HepG2 (cell line): ENCODE data around the gene TMC2. TPM values are rescaled to one million over a fixed set of nuclear protein-coding genes. Genes with fewer than 3 reads are reported as not detected.

Experiments used
- ATF7-NPFF ChIP-seq: sonication (generic); formaldehyde crosslinking; IDR thresholded peaks from 2 replicates; pipeline ENCODE4 v1.8.1; 2023; ENCODE audit warnings: mild to moderate bottlenecking, low read depth, missing genetic modification reagents, moderate library complexity
- FOSL2 ChIP-seq: sonication (generic); formaldehyde crosslinking; IDR thresholded peaks from 2 replicates; pipeline ENCODE4 v1.4.0; 2020; ENCODE audit warnings: missing genetic modification reagents
- HOXA5 ChIP-seq: sonication (generic); formaldehyde crosslinking; IDR thresholded peaks from 2 replicates; pipeline ENCODE4 v1.4.0; 2020; ENCODE audit warnings: missing genetic modification reagents
- KDM1A ChIP-seq: IDR thresholded peaks from 2 replicates; pipeline ENCODE4 v1.6.1; 2016; ENCODE audit warnings: missing compliant biosample characterization
- KDM6A ChIP-seq: IDR thresholded peaks from 2 replicates; pipeline ENCODE4 v1.6.1; 2016; ENCODE audit warnings: low read depth
- SAP130 ChIP-seq: IDR thresholded peaks from 2 replicates; pipeline ENCODE4 v1.6.1; 2016; ENCODE audit warnings: low read depth
- SOX5 ChIP-seq: IDR thresholded peaks from 2 replicates; pipeline ENCODE4 v1.6.1; 2016; ENCODE audit warnings: borderline replicate concordance
- SP4 ChIP-seq: sonication (generic); formaldehyde crosslinking; IDR thresholded peaks from 2 replicates; pipeline ENCODE4 v1.8.1; 2023; ENCODE audit warnings: mild to moderate bottlenecking, missing genetic modification reagents
- WIZ ChIP-seq: sonication (generic); formaldehyde crosslinking; IDR thresholded peaks from 2 replicates; pipeline ENCODE4 v1.5.1; 2020; ENCODE audit warnings: mild to moderate bottlenecking, missing genetic modification reagents
- XBP1 ChIP-seq: sonication (generic); formaldehyde crosslinking; IDR thresholded peaks from 2 replicates; pipeline ENCODE4 v1.5.0; 2020; ENCODE audit warnings: missing genetic modification reagents
- ZNF567 ChIP-seq: sonication (generic); formaldehyde crosslinking; IDR thresholded peaks from 2 replicates; pipeline ENCODE4 v1.8.1; 2023; ENCODE audit warnings: mild to moderate bottlenecking, missing genetic modification reagents, borderline replicate concordance
- ZNF674 ChIP-seq: sonication (generic); formaldehyde crosslinking; IDR thresholded peaks from 2 replicates; pipeline ENCODE4 v1.5.0; 2020; ENCODE audit warnings: low read depth, mild to moderate bottlenecking, missing genetic modification reagents
- ZNF879 ChIP-seq: sonication (generic); formaldehyde crosslinking; IDR thresholded peaks from 2 replicates; pipeline ENCODE4 v1.8.1; 2023; ENCODE audit warnings: missing genetic modification reagents
- polyA plus RNA-seq, 8 experiments: library from polyadenylated mRNA; depleted of rRNA in 3 of 8; stranded (reverse) in 7 of 8; unstranded in 1 of 8; fragments of >200 nt; fragmentation: Illumina TruSeq in 4 of 8; extraction: Trizol in 4 of 8; gene quantifications; 2 replicates each; pipeline versions ENCODE4 v1.2.1 to v1.2.3, GENCODE V29; 2011 to 2016; ENCODE audit warnings: low read depth in 4 of 8, missing spikeins in 1 of 8, mixed read lengths in 1 of 8; ENCODE audit not compliant: insufficient read depth in 1 of 8
- total RNA-seq, 5 experiments: library from RNA; depleted of rRNA; stranded (reverse); fragments of >200 nt; fragmentation: Illumina TruSeq; extraction: Trizol; gene quantifications; 2 replicates each; pipeline ENCODE4 v1.2.3, GENCODE V29; 2016; ENCODE audit warnings: low read depth in 1 of 5
- TF ChIP-seq, protein P1 (sequence below): IDR thresholded peaks from 2 replicates; pipeline ENCODE4 v1.6.1; 2016; ENCODE audit warnings: missing genetic modification reagents, missing compliant biosample characterization
- TF ChIP-seq, protein P2 (sequence below): fragments of 450-650 bp; IDR thresholded peaks from 2 replicates; pipeline ENCODE4 v1.6.1; 2017; ENCODE audit warnings: mild to moderate bottlenecking
- TF ChIP-seq, protein P3 (sequence below): sonication (generic); formaldehyde crosslinking; IDR thresholded peaks from 2 replicates; pipeline ENCODE4 v1.4.0; 2020; ENCODE audit warnings: missing genetic modification reagents, mild to moderate bottlenecking, borderline replicate concordance
- TF ChIP-seq, protein P4 (sequence below): sonication (generic); formaldehyde crosslinking; IDR thresholded peaks from 2 replicates; pipeline ENCODE4 v1.4.0; 2020; ENCODE audit warnings: missing genetic modification reagents, borderline replicate concordance
- TF ChIP-seq, protein P5 (sequence below): sonication (generic); formaldehyde crosslinking; IDR thresholded peaks from 2 replicates; pipeline ENCODE4 v1.8.0; 2023; ENCODE audit warnings: mild to moderate bottlenecking, missing genetic modification reagents

The TMC2 gene
- total and polyA plus RNA-seq, 2 of the 13 experiments (the other 11 are each of a cell fraction or from before 2014, with no cell fraction given): not detected

DNA sequence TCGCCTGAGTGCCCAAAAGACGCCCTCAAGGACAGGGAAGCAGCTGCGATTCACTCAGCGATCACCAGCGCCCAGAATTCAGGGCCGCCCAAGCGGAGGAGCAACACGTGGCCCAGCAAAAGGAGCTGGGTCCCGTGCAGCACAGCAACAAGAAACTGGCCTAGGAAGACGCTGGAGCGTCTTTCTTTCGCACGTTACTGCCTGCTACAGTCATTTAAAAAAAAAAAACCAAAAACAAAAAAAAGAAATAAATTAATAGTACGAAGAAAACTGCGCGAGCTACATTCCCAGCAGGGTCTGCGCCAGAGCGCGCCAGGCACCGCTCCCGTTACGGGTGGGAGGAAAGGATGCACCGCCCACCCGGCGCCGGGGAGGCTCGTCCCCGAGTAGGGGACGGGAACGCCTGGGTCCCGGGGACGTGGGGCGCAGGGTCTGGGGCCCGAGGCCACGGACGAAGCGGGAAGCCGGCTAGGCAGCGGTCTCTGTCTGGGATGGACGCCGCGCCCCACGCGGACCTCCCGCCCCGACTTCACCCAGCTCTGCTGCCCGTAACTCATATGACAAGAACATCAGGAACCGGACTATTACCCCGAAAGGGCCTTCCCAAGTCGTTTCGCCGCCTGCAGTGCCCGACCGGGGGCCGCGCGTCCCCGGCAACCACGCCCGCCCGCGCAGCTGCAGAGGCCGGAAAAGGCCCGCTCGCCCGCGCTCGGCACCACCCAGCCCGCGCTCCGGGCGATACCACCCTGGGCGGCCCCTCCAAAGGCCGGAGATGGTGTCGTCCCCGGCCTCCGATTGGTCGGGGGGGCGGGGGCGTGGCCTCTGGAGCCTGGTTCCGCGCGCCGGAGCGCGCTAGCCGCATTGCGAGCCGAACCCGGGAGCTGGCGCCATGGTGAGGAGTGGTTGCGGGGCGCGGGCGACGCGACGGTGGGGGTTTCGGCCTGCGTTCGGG lies 115.7 kb downstream of the TMC2 start, which contains the start of gene NOP56 (continued):
- TF ChIP-seq HOXA5 (CRISPR knock-in tag) (peak; percentile 93), XBP1 (CRISPR knock-in tag) (no peak), SOX5 (CRISPR knock-in tag) (no peak), FOSL2 (no peak; the same call in 1 of the 2 replicates), ZNF879 (CRISPR knock-in tag) (peak; percentile 98; the same call in 1 of the 2 replicates), SP4 (CRISPR knock-in tag) (peak; percentile 94), KDM6A (CRISPR knock-in tag) (peak; percentile 13; the same call in 1 of the 2 replicates), SAP130 (CRISPR knock-in tag) (peak; percentile 90), WIZ (CRISPR knock-in tag) (peak; percentile 91), ATF7-NPFF (CRISPR knock-in tag) (peak; percentile 98), KDM1A (CRISPR knock-in tag) (no peak), ZNF674 (CRISPR knock-in tag) (peak; percentile 90; the same call in 1 of the 2 replicates), ZNF567 (CRISPR knock-in tag) (peak; percentile 97; the same call in 1 of the 2 replicates)
- TF ChIP-seq, protein P1, sequence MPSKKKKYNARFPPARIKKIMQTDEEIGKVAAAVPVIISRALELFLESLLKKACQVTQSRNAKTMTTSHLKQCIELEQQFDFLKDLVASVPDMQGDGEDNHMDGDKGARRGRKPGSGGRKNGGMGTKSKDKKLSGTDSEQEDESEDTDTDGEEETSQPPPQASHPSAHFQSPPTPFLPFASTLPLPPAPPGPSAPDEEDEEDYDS (CRISPR knock-in tag): peak; percentile 95
- TF ChIP-seq, protein P2, sequence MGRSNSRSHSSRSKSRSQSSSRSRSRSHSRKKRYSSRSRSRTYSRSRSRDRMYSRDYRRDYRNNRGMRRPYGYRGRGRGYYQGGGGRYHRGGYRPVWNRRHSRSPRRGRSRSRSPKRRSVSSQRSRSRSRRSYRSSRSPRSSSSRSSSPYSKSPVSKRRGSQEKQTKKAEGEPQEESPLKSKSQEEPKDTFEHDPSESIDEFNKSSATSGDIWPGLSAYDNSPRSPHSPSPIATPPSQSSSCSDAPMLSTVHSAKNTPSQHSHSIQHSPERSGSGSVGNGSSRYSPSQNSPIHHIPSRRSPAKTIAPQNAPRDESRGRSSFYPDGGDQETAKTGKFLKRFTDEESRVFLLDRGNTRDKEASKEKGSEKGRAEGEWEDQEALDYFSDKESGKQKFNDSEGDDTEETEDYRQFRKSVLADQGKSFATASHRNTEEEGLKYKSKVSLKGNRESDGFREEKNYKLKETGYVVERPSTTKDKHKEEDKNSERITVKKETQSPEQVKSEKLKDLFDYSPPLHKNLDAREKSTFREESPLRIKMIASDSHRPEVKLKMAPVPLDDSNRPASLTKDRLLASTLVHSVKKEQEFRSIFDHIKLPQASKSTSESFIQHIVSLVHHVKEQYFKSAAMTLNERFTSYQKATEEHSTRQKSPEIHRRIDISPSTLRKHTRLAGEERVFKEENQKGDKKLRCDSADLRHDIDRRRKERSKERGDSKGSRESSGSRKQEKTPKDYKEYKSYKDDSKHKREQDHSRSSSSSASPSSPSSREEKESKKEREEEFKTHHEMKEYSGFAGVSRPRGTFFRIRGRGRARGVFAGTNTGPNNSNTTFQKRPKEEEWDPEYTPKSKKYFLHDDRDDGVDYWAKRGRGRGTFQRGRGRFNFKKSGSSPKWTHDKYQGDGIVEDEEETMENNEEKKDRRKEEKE: no peak
- TF ChIP-seq, protein P3, sequence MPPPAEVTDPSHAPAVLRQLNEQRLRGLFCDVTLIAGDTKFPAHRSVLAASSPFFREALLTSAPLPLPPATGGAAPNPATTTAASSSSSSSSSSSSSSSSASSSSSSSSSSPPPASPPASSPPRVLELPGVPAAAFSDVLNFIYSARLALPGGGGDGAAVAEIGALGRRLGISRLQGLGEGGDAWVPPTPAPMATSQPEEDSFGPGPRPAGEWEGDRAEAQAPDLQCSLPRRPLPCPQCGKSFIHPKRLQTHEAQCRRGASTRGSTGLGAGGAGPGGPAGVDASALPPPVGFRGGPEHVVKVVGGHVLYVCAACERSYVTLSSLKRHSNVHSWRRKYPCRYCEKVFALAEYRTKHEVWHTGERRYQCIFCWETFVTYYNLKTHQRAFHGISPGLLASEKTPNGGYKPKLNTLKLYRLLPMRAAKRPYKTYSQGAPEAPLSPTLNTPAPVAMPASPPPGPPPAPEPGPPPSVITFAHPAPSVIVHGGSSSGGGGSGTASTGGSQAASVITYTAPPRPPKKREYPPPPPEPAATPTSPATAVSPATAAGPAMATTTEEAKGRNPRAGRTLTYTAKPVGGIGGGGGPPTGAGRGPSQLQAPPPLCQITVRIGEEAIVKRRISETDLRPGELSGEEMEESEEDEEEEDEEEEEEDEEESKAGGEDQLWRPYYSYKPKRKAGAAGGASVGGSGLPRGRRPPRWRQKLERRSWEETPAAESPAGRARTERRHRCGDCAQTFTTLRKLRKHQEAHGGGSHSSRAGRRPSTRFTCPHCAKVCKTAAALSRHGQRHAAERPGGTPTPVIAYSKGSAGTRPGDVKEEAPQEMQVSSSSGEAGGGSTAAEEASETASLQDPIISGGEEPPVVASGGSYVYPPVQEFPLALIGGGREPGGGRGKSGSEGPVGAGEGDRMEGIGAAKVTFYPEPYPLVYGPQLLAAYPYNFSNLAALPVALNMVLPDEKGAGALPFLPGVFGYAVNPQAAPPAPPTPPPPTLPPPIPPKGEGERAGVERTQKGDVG (CRISPR knock-in tag): no peak; the same call in 1 of the 2 replicates
- TF ChIP-seq, protein P4, sequence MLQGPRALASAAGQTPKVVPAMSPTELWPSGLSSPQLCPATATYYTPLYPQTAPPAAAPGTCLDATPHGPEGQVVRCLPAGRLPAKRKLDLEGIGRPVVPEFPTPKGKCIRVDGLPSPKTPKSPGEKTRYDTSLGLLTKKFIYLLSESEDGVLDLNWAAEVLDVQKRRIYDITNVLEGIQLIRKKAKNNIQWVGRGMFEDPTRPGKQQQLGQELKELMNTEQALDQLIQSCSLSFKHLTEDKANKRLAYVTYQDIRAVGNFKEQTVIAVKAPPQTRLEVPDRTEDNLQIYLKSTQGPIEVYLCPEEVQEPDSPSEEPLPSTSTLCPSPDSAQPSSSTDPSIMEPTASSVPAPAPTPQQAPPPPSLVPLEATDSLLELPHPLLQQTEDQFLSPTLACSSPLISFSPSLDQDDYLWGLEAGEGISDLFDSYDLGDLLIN: peak; percentile 84
- TF ChIP-seq, protein P5, sequence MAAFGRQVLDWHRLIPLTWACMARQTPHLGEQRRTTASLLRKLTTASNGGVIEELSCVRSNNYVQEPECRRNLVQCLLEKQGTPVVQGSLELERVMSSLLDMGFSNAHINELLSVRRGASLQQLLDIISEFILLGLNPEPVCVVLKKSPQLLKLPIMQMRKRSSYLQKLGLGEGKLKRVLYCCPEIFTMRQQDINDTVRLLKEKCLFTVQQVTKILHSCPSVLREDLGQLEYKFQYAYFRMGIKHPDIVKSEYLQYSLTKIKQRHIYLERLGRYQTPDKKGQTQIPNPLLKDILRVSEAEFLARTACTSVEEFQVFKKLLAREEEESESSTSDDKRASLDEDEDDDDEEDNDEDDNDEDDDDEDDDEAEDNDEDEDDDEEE (CRISPR knock-in tag): peak; percentile 82
